Retinal pigment epithelial cell (primary cell): ENCODE data around the gene RIMBP2.

Experiments
- DNase-seq: peaks from one replicate; pipeline ENCODE4 v3.0.0-alpha.2; 2010; ENCODE audit warnings: low read depth
- H3K4me3 ChIP-seq: 2 replicates; pipeline ENCODE4 v1.5.1; 2011; ENCODE audit warnings: mild to moderate bottlenecking, low read length, control low read depth, moderate library complexity
- CTCF ChIP-seq: conservative IDR thresholded peaks from 2 replicates; pipeline ENCODE4 v1.5.1; 2011; ENCODE audit warnings: low read depth, low read length, control low read depth, inconsistent platforms

RIMBP2 gene

GRCh38 chr12:130627175-130627574, 88.9 kb downstream of the RIMBP2 start:
- no peak overlapping the region for H3K4me3 ChIP-seq
- TF ChIP-seq CTCF: no peak
- DNase-seq: no peak

- no peak overlapping the region for H3K4me3 ChIP-seq
- DNase-seq: no peak
- TF ChIP-seq CTCF: no peak
Measured at GRCh38 chr12:130626601-130627000, 89.5 kb downstream of the RIMBP2 start.

DNA sequence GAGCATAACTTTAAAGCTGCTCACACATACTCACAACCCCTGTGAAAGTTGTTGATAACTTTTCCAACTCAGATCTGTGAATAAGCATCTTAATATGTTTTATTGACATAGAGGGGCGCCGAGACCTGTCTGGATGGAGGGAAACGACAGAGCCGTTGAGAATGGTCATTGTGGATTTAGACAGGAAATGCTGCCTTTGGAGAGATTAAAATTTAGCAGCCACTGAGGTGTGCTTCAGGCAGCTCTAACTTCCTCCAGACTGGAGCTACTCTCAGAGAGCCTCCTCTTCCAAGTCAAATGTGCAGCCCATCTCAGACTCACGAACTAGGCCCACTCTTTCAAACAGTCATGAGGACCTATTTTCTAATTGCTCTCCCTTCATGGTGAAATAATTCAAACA, 90.9 kb downstream of the RIMBP2 start:
- no peak for DNase-seq
- no peak for TF ChIP-seq CTCF
- no peak overlapping the region for H3K4me3 ChIP-seq

DNA sequence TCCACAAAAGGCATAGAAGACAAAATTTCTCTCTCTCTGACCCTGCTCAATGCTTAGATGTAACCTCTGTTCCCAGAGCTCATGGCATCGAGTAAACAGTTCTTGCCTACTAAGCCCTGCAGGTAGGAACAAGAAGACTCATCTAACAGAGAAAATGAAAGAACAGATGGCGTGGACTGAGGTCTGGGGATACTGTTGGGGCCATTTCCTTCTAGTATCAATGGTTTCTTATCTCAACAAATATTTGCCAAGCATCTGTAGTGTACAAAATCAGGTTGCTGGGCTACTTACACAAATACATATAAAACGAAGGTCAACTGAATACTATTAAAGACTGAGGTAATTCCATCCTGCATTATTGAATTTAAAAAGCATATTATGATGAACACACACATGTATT, 93.3 kb downstream of the RIMBP2 start:
- no peak for TF ChIP-seq CTCF
- no peak overlapping the region for H3K4me3 ChIP-seq
- DNase-seq: no peak

DNA sequence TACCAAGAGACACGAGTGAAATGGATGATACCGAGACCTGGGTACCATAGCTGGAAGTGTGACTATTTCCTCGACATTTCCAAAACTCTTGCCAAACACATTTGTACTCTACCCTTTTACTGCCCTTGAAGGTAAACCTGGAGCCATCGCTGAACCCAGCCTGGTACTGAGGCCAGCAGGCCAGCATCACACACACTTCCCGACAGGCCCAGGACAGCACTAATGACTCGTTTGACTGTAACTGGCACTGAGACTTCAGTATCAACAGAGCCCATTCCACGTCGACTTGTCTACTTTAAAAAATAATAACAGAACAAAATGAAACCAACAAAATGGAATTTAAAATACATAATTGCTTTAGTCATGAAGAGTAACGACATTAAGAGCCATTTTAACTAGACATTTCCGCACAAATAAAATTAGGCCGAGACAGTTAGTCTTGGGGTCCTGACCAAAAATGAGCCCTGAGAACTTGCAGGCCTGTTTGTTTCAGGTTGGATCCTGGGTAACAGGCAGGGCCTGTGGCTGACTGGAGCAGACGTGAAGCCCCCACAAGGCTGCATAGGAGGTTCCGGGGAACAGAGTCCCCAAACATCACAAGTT, 94.3 kb downstream of the RIMBP2 start:
- TF ChIP-seq CTCF: no peak
- no peak overlapping the region for H3K4me3 ChIP-seq
- DNase-seq: no peak

DNA sequence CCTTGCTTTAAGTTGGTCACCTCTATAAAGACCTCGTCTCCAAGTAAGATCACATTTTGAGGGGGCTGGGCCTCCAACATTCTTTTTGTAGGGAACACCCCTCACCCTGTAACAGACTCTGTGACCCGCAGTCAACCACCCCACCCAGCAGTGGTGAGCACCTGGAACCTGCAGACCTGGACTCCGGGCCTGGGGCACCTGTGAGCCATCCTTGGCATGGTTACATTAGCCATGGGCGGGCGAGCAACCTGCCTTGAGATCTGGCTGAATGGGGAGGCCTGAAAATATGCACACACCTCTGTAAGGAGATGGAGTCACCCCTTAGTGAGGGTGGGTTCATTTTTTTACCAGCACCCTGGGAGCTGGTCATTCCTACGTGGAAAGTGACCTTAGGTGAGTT, 95.3 kb downstream of the RIMBP2 start:
- DNase-seq: no peak
- TF ChIP-seq CTCF: no peak
- no peak overlapping the region for H3K4me3 ChIP-seq

DNA sequence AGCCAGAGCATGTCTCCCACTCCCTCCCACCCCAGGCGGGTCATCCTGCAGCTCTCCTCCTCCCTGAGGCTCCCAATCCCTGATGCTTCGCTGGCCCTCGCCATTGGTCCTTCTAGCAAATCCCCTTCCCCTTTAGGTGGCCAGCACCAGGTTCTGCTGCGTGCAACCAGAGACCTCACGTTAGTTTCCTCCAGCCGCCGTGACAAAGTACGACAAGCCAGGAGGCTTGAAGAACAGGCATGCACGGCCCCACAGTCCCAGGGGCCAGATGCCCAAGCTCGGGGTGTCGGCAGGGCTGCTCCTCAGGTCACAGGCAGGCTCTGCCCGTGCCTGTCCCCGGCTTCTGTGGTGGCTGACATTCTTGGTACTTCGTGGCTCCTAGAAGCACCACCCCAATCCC, 95.8 kb downstream of the RIMBP2 start:
- no peak for TF ChIP-seq CTCF
- DNase-seq: no peak

More for the DNA sequence above, 95.8 kb downstream of the RIMBP2 start:
- no peak overlapping the region for H3K4me3 ChIP-seq
